HG03378 (cell line): ENCODE results near the gene RCOR2.

Experiments used
- ATAC-seq: cut with Tn5 transposase; IDR thresholded peaks from one replicate; pipeline ENCODE4 v1.9.1; 2021; ENCODE audit warnings: mild to moderate bottlenecking, moderate library complexity; ENCODE audit not compliant: unreplicated experiment

The RCOR2 gene

DNA sequence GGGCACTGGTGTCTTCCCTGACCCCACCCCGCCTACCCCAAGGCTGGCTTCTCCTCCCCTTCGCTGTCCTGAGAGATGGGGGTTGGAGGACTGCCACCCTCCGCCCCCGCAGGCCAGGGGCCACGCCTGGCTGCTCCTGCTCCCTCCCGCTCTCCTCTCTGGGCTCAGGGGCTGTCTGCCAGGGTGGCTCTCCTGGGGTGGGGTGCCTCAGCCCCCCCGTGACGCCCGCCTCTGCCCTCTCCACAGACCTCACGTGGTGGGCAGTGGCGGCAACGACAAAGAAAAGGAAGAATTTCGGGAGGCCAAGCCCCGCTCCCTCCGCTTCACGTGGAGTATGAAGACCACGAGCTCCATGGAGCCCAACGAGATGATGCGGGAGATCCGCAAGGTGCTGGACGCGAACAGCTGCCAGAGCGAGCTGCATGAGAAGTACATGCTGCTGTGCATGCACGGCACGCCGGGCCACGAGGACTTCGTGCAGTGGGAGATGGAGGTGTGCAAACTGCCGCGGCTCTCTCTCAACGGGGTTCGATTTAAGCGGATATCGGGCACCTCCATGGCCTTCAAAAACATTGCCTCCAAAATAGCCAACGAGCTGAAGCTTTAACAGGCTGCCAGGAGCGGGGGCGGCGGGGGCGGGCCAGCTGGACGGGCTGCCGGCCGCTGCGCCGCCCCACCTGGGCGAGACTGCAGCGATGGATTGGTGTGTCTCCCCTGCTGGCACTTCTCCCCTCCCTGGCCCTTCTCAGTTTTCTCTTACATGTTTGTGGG is 8.1 kb downstream of the RCOR2 start:
- ATAC-seq: no peak

DNA sequence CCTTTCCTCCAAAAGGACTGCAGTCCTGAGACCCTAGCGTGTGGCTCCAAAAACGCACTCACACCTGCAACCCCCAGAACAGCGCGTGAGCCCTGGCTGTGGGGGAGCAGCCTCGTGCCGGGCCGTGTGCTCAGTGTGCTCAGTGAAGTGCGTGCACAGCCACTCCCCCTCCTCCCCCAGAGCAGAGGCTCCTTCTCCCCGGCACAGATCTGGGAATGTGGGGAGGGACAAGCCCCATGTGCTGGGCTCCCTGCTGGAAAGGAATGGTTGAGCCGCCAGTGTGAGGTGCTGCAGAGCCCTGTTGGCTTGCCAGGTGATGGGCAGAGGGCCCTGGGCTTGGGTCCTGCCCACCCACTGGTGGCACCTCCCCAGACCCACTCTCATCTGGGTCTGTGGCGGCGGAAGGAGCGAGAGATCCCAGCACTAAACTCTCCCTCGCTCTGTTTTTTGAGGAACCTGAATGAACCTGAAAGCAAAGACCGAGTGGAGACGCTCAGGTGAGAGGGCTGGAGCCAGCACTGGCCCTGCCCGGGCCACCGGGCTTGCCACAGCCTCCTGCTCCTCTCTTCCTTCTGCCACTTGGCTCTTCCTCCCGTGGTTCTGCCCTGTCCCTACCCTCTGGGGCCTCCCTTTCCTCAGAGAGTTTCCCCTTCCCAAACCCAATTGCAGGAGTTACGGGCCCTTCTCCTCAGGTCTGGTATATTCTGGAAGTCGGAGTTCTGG is 9.0 kb downstream of the RCOR2 start:
- ATAC-seq: no peak

DNA sequence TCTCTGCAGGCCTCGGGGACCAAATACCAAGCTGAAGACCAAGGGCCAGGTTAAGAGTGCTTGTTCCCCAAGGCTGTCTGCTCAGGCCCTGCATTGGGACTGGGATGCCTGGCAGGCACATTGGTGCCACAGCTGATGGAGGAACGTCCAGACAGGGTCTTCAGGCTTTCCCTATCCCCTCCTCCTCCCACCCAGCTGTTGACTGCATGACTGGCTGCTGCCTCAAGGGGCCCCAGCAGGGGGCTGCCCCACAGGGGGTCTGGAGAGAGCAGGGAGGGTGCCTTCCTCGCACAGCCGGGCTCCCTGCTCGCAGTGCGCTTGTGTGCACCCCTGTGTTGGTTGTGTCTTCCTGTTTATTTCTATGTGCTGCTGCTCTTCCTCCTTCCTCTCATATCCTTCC is 9.9 kb downstream of the RCOR2 start:
- no peak for ATAC-seq

DNA sequence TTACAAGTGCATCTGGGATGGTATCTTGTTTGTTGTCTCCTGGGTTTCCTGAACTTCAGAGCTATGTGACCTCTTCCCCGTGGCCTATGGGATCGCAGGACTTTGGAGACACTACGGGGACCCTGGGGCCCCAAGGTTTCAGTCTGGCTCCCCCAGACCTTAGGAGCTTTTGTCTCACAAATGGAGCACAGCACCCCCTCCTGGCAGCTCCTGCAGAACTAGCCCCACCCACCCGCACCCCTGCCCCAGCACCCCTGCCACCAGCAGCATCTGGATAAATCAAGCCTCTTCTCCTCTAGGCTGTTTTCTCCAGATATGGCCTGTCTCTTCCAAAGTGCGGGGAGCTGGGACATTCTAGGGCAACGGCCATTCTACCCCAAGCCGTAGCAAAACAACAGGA is 10.4 kb downstream of the RCOR2 start:
- no peak for ATAC-seq

DNA sequence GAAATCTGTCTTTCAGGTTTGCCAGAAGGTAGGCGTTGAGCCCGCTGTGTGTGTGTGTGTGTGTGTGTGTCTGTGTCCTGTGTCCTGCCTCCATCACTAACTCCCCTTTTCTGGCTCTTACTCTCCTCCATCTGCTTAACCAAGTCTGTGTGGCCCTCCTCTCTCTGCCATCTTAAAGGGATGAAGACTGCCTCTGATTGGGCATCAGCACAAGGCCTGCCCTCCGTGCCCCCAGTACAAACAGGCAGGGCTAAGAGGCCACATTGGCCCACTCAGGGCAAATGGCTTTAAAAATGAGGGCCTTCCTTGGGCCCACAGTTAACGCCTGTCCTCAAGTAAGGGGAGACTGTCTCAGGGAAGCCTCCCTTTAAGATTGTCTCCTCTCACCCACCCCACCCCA is 10.9 kb downstream of the RCOR2 start:
- ATAC-seq: no peak

DNA sequence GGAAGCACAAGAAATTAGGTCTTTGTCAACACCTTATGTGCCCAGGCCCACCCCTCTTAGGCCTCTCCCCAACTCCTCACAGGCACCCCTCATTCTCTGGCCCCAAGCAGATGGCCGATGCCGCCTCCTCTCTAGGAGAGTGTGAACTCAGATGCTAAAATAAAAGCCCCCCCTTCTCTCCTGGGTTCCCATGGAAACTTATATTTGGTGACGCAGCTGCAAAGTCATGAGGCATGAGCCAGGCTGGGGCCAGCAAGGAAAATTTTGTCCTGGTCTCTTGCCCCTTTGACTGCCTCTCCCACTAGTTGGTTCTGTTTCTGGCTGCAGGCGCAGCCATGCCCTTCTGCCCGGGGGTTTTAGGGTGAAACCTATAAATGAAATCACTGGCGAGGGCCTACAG is 11.8 kb downstream of the RCOR2 start:
- ATAC-seq: no peak

DNA sequence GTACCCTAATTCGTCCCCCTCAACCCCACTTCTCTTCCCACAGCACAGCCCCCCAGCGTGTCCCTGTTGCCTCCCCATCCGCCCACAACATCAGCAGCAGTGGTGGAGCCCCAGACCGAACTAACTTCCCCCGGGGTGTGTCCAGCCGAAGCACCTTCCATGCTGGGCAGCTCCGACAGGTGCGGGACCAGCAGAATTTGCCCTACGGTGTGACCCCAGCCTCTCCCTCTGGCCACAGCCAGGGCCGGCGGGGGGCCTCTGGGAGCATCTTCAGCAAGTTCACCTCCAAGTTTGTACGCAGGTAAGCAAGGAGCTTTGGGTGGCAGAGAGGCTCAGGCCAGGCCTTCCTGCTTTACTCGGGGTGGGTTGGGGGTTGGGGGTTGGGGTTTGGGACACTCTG is 12.2 kb downstream of the RCOR2 start:
- ATAC-seq: no peak

DNA sequence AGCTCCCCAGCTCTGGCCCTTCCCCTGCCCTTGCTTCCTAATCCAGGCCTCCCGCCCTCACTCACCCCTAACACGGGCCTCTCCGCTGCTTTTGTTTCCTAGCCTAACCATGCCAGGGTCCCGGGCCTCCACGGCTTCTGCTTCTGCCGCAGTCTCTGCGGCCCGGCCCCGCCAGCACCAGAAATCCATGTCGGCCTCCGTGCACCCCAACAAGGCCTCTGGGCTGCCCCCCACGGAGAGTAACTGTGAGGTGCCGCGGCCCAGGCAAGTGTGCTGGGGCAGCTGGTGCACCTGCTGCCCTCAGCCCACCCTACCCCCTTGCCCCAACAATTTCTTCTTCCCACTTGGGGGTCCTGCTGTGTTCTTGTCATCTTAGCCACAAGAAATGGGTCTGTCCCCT is 13.1 kb downstream of the RCOR2 start:
- no peak for ATAC-seq

DNA sequence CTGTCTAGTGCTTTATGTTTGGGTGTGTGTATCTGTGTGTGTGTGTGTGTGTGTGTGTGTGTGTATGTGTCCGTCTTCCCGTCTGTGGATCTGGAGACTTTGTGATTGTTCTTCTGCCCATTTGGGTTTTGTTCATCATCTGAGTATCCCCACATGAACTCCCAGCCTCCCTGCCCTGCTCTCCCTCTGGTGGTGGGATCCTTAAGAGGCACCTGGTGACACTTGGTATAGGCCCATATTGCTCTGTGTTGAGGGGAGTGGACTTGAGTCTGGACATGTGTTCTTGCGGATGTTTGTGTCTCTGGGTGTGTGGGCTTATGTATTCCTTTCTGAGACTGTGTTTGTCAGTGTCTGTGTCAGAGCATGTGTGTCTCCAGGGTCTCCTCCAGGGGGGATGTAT is 15.3 kb downstream of the RCOR2 start:
- no peak for ATAC-seq

DNA sequence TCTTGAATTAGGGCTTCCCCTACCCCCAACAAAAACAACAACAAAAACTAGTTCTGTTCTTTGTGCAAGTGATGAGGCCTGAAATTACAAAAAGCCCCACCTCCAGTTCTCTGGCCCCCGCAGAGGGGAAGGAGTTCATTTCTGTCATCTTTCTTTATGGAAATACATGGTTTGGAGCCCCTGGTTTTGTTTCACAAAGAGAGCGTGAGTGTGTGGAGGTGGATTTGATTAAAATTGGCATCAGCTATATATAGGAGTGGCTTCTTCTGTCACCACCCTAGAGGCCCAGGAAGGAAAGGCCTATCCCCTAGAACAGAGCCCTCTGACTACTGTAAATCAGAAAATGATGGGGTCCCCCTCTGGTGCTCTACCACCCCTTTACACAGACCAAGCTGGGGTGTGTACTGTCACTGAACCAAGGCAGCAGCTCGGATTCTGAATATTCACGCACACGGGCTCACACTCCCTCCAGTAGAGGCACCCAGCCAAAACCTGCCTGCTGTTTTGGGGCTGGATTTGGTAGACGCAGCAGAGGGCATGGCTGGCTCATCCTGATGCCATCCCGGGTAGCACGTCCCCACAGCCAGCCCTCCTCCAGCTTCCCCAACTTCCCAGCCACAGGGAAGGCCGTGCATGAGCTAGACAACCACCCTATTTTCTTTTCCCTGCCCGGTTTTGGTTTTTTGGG is 19.4 kb downstream of the RCOR2 start:
- ATAC-seq: no peak

DNA sequence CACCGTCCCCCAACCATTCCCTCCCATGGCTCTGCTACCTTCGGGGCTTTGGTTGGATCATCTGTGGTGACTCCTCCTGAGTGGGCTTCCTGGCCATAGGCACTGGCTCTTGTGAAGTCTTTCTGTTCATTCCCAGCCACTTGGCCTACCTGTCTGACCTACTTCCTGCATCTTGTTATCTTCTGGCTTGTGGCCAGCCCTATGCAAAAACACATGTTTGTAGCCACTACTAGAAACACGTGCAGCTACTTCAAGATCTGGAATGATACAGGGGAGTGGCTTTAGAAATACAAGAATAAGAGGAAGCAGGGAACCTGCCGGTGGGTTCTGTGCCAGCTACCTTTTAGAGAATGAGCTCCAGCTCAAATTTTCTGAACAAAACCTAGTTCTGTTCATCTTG is 20.9 kb downstream of the RCOR2 start:
- ATAC-seq: no peak

DNA sequence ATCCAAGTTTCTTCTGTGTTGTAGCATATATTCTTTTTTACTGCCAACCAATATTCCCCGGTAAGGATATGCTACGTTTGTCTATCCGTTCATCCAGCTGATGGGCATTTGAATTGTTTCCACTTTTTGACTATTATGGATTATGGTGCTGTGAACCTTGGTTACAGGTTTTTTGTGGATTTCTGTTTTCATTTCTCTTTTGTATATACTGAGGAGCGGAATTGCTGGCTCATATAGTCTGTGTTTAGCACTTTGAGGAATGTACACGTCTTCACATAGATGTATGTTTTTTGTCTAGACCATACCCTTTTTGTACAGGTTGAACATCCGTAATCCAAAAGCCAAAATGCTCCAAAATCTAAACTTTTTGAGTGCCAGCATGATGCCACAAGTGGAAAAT is 23.6 kb downstream of the RCOR2 start:
- no peak for ATAC-seq

DNA sequence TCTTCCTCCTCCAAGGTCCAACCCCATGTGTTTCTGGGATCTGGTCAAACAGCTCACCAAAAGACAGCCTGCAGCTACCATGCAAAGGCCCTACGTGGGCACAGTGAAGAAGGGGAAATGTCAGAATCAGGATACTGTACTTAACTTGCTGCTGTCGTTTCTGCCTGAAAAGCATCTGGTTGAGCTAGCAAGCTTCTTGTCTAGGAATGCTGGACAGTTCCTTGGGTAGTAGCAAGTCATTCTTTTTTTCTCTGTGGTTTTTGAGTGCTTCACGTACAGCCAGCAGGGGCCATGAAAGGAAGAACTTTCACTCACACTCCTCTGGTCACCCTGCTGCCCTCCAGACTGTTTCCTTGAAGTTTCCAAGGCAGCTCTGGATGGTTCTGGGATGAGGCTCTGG is 24.7 kb downstream of the RCOR2 start:
- ATAC-seq: no peak

DNA sequence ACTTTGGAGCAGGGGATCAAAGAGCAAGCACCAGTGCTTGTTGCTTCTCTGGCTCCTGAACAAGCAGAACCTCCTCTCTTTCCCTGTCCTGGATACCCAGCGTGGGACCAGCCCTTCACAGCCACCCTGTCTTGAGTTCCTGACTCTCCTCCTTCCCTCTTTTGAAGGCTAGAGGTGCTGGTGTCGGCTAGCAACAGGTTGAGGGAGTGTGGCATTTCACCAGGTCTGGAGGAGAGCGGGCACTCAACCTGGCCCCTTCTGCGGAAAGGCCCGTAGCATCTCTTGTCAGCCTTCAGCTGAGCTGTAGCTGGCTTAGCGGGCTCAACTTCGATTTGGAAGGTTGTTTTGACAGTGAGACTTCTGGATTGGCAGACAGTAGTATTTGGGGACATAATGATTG is 26.6 kb downstream of the RCOR2 start:
- ATAC-seq: no peak

DNA sequence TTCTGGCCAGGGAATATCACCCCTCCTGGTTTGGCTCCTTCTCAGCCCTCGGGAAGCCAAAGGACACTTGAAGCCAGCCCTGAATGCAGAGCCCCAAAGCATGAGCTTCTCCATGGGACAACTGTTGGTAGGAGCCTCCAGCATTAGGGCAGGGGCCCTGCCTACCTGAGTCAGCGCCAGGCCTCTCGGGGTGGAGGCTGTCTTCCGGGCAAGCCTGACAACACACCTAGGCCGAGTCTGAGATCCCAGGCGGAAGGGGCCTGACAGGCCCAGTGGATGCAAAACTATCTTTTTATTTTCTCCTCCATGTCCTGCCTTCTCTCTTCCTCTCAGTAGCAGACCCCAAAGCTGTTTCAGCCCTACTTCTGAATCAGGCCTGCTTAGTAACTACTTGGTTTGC is 27.6 kb downstream of the RCOR2 start:
- no peak for ATAC-seq

DNA sequence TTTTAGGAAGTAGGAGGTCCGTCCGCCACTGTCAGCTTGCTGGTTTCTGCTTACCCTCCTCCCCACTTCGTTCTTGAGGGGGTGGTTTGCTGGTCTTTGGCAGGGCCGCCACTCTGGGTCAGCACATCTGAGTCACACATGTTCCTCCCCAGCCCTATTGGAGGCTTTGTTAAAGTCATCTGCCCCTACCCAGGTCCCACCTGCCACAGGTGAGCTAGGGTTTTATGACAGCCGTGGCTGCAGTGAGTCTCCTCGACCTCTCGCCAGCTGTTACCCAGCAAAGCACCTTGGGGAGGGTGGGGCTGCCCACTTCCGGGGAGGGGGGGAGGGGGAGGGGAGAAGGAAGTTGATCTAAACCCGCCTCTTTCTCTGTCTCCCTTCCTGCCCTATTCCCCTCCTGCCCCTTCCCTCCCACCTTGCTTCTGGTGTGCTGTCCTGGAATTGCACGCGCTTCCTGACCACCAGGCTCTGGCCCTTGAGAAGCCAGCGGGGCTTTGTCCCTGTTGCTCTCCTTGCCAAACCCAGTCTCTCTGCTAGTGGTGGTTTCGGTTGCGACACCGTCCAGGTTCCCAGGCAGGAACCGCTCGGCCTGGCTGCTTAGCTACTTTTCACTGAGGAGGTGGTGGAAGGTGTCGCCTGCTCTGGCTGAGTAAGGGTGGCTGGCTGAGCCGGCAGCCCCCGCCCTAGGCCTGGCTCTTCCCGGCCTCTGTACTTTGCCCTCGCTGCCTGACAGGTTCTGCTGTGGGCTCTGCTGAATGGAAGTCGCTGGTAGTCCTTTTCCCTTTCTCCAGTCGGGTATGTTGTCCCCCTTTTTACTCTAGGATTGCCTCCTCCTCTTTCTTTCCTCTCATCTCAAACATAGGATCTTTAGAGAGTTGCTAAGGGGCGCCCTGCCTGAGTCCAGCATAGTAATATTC is 28.5 kb downstream of the RCOR2 start:
- no peak for ATAC-seq

DNA sequence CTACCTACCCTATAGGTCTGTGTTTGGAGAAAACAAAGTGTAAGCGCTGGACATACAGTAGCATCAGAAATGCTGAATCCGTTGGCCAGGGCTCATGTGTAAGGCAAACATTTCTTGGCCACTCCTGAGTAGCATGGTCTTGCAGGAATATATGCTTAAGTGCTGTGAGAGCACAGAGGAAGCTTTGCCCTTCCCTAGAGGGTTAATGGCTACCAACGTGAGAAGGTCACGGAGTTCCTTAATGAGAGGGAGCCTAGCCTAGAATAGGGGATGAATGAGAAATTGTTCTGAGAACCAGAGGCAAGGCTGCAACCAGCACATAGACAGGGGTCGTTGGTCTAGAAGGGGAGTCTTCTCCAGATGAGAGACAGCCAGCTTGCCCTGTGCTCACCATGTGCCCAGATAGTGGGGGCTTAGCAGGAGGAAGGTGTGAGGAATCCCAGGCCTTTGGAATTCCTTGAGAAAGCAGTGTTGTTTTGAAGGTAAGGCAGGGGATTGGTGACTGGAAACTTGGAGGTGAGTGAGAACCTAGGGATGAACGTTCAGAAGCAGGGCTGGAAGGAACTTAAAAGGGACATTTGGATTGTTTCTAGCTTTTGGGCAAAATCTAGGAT is 29.5 kb downstream of the RCOR2 start:
- no peak for ATAC-seq

DNA sequence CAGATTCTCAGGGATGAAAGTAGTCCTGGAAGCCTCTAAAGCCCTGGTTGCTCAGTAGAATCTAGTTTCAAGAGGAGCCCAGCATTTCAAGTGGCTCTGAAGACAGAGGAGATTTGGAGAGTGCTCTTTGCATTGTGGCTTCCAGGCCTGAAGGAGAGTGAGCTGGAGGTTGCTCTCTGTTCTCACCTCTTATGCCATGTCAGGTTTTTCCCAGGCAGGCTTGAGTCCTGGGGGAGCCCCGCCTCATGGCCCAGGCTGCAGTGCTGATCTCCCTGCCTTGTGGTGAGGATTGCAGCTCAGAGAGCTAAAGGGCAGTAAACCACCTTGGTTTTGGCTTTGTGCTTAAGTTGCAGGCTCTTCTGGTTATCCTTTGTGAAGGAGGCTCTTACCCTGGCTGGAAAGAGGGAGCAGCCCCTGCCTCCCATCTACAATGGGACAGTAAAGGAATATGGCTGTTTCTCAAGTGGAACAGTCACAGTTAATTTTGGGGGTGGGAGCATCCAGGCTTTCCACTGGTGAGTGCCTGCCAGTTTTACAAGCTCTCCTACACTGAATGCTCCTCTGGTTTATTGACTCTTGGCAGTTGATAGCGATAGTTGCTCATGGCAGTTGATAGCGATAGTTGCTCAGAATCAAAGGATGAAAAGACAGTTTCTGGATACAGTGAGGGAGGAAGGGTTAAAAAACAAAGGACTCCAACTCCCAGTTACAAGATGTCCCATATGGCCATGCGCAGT is 32.6 kb downstream of the RCOR2 start:
- no peak for ATAC-seq

DNA sequence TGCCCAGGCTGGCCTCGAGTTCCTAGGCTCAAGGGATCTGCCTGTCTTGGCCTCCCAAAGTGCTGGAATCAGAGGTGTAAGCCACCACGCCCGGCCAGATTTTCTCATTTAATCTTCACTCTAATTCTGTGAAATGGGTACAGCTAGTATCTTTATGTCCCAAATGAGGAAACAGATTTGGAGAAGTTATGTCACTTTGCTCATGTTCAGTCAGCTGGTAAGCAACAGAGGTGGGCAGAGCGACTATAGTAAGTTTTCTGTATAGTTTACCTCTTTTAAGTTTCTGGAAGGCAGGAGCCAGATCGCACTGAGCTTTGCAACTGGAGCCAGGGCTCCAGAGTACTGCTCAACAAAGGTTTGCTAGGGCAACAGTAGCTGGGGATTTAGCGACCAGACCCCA is 33.2 kb downstream of the RCOR2 start:
- ATAC-seq: no peak
